Coronary artery (tissue), 2 donors: ENCODE data around the gene EPHB1.

Experiments used
- DNase-seq: peaks from one replicate; pipeline ENCODE4 v3.0.0-alpha.2; 2017; ENCODE audit warnings: low spot score
- H3K27ac ChIP-seq, 2 donors: fragments of 200-600 bp; sonication (generic); one replicate each; pipeline ENCODE4 v1.5.1; 2016 to 2019
- H3K4me3 ChIP-seq: fragments of 200-600 bp; sonication (generic); 2 replicates; pipeline ENCODE4 v1.5.1; 2016; ENCODE audit warnings: mild to moderate bottlenecking, moderate library complexity
- TF ChIP-seq, protein P1 (sequence below): fragments of 200-600 bp; sonication (generic); IDR thresholded peaks from one replicate; pipeline ENCODE4 v1.5.1; 2019; ENCODE audit warnings: antibody characterized with exemption

EPHB1 gene

DNA sequence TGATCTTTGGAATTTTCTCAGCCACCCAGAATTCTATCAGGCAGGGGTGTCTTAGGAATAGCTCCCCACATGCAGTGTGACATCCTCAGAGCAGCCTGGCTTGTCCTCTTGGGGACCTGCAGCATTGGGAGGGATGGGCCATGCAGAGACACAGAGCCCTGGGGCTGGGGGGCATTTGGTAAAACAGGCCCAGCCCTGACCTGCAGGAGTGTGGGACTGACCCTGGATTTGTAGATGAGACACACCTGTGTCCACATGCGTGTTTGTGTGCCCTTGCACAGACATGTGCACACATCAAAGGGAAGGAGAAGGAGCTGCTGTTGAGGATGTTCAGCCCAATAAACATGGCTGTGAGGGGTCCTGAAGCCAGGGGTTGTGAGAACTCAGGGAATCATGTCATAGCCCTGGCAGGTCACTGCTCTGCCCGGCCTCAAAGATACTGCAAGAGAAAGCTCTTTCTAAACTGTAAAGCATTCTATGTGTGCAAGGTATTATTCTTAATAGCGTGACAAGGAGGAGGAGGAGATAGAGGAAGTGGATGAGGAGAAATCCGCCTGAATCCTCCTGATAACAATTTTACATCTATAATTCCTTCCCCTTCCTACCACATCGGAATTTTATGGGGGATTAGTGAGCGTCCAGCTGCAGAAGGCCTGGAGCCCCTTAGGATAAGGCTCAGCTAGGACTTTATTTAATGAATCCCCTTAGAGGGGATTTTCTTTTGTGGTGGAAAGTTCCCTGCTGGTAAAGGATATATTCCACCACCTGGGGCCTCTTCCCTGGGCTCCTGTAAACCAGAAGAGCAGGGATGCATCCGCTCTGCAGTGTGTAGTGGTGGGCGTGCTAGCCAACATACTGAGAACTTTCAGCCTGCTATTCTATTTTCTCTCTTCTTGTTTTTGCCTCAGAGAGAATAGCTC is 245.5 kb downstream of the EPHB1 start:
- Histone ChIP-seq H3K4me3 (no peak overlapping the region), H3K27ac (no peak overlapping the region)
- TF ChIP-seq, protein P1, sequence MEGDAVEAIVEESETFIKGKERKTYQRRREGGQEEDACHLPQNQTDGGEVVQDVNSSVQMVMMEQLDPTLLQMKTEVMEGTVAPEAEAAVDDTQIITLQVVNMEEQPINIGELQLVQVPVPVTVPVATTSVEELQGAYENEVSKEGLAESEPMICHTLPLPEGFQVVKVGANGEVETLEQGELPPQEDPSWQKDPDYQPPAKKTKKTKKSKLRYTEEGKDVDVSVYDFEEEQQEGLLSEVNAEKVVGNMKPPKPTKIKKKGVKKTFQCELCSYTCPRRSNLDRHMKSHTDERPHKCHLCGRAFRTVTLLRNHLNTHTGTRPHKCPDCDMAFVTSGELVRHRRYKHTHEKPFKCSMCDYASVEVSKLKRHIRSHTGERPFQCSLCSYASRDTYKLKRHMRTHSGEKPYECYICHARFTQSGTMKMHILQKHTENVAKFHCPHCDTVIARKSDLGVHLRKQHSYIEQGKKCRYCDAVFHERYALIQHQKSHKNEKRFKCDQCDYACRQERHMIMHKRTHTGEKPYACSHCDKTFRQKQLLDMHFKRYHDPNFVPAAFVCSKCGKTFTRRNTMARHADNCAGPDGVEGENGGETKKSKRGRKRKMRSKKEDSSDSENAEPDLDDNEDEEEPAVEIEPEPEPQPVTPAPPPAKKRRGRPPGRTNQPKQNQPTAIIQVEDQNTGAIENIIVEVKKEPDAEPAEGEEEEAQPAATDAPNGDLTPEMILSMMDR = no peak
- no peak for DNase-seq

DNA sequence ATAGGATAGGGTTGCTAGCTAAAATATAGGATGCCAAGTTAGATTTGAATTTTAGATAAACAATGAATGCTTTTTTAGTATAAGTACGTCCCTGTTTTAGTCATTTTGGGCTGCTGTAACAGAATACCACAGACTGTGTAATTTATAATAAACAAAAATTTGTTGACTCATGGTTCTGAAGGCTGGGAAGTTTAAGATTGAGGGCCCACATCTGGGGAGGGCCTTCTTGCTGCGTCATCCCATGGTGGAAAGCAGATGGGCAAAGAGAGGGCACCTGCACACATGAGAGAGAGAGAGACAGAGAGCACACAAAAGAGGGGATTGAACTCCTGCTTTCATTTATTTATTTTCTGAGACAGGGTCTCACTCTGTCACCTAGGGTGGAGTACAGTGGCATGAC is 246.5 kb downstream of the EPHB1 start:
- TF ChIP-seq, protein P1 = no peak
- H3K4me3 ChIP-seq = no peak overlapping the region
- DNase-seq = no peak

DNA sequence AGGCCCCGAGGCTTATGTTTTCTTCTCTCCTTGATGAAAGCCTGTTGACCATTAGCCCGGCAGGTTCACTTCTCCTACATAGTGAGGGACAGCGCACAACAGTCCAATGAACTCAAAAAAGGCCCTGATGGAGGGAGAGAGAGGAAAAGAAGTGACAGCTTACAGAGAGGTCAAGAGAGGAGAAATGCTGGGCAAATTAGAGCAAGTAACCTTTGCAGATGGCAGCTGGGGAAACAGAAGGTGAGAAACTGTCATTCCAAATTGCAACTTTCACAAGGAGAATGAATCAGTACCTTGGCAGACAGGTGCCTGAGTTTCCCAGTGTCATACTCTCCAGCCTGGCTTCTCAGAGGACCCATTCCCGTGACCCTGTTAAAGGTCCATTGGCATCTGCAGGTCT is 252.0 kb downstream of the EPHB1 start:
- DNase-seq = no peak
- Histone ChIP-seq H3K27ac (no peak overlapping the region), H3K4me3 (no peak overlapping the region)
- TF ChIP-seq, protein P1 = no peak

More for the DNA sequence above, 246.5 kb downstream of the EPHB1 start:
- H3K27ac ChIP-seq = no peak overlapping the region

DNA sequence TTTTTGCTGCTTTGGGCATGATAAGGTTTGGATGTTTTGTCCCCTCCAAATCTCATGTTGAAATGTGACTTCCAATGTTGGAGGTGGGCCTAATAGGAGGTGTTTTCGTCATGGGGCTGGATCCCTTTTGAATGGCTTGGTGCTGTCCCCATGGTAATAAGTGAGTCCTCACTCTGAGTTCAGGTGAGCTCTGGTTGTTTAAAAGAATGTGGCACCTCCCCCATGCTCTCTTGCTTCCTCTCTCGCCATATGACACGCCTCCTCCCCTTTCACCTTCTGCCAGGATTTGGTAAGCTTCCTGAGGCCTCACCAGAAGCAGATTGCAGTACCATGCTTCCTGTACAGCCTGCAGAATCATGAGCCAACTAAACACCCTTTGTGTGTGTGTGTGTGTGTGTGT is 255.5 kb downstream of the EPHB1 start:
- no peak overlapping the region for H3K27ac ChIP-seq
- no peak overlapping the region for H3K4me3 ChIP-seq
- DNase-seq = no peak
- TF ChIP-seq, protein P1 = no peak

DNA sequence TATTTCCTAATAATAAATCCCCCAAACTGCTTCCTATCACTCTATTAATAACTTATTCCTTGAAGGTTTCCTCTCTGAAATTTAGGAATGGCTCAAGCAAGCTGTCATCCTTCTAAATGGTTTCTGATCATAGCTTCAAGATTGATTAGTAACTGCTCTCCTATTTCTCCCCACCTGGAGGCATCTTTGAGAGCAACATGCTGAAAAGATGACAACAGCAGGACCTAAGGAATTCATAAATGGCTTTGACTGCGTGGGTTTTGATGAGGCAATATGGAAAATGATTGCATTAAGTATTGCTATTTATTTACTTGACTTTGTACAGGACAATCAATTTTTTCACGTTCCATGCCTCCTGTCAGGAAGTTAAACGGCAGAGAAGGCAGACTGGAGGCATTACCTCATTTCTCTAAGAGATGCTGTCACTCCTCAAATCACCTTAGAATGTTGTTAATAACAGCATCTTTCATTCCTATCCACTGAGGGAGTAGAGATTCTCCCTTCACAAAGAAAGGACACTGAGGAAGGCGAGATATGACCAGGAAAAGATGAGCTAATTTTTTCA is 256.4 kb downstream of the EPHB1 start:
- no peak overlapping the region for H3K27ac ChIP-seq
- TF ChIP-seq, protein P1 = no peak
- DNase-seq = no peak
- H3K4me3 ChIP-seq = no peak overlapping the region

DNA sequence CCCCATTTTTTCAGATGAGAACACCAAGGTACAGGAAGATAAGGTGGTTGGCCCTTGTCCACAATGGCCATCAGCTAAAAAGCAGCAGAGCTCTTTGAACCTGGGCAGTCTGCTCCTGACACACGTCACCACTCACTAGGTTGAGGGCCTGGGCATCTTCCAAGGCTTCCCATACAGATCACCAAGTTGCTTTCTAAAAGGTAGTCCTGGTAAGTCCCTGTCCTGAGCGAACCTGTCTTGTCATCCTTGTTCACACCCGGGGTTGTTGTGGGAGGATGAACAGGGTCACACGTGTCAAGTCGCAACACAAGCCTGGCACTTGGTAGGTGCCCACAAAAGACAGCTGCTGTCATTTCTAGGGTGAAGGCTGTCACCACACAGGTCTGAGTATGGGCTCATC is 260.4 kb downstream of the EPHB1 start:
- TF ChIP-seq, protein P1 = no peak
- no peak overlapping the region for H3K27ac ChIP-seq
- DNase-seq = peak; percentile 45
- H3K4me3 ChIP-seq = no peak overlapping the region
